ENCODE results near the gene FTO. TPM values are rescaled to one million over a fixed set of nuclear protein-coding genes. Genes with fewer than 3 reads are reported as not detected.

FTO gene
- total RNA-seq, 4 donors from 2014 or later, result 63.2 to 151 (median 105) TPM

DNA sequence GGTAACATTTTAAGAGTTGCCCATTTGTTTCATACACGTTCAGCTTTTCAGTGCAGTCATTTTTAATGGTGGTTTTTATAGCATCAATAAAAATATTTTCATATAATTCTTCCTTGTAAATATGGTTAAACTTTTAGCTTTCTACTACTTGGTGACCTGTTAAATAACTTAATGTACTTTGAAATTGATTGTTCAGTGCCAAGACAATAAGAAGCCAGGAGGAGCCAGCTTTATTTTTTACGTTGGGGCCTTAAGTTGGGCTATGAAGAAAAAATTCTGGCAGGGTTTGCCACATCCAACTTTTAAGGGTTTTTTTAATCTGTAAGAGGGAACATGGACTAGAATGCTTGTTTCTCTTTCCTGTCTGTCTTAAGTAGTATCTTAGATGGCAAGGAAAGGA, 284.2 kb downstream of the FTO start:
- Histone ChIP-seq H3K4me3 (no peak overlapping the region), H3K27me3 (no peaks in the 10 kb centered on the region), H3K36me3 (no peaks in the 10 kb centered on the region), H3K4me1 (peaks cover 0 to 10% of the 10 kb centered on the region in 2 donors), H3K9me3 (no peaks in the 10 kb centered on the region), H3K27ac (no peak overlapping the region)
- TF ChIP-seq, protein P1, sequence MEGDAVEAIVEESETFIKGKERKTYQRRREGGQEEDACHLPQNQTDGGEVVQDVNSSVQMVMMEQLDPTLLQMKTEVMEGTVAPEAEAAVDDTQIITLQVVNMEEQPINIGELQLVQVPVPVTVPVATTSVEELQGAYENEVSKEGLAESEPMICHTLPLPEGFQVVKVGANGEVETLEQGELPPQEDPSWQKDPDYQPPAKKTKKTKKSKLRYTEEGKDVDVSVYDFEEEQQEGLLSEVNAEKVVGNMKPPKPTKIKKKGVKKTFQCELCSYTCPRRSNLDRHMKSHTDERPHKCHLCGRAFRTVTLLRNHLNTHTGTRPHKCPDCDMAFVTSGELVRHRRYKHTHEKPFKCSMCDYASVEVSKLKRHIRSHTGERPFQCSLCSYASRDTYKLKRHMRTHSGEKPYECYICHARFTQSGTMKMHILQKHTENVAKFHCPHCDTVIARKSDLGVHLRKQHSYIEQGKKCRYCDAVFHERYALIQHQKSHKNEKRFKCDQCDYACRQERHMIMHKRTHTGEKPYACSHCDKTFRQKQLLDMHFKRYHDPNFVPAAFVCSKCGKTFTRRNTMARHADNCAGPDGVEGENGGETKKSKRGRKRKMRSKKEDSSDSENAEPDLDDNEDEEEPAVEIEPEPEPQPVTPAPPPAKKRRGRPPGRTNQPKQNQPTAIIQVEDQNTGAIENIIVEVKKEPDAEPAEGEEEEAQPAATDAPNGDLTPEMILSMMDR (IDR thresholded peaks at IDR 0.05), result no peak
- no peak for TF ChIP-seq POLR2A (IDR thresholded peaks at IDR 0.05)
- intact Hi-C loops (cut with DNase I; ENCODE audit: low total_unique reads), result no loop called here
- no peak for DNase-seq

DNA sequence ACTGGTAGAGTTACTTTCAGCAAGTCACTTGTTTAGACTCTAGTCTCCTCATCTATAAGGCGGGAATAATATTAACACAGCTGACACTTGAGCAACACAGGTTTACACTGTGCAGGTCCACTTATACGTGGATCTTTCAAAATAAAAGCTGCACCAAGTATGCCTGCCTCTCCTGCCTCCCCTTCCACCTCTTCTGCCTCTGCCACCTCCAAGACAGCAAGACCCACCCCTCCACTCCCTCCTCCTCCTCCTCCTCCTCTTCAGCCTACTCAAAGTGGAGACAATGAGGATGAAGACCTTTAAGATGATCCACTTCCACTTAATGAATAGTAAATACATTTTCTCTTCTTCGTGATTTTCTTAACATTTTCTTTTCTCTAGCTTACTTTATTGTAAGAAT, 285.6 kb downstream of the FTO start:
- no peak for DNase-seq
- H3K27me3 ChIP-seq, result no peaks in the 10 kb centered on the region
- H3K36me3 ChIP-seq, result no peaks in the 10 kb centered on the region
- intact Hi-C loops (cut with DNase I; ENCODE audit: low total_unique reads), result no loop called here
- H3K4me3 ChIP-seq, result no peak overlapping the region
- H3K9me3 ChIP-seq, result no peaks in the 10 kb centered on the region
- no peak for TF ChIP-seq POLR2A (IDR thresholded peaks at IDR 0.05)
- TF ChIP-seq, protein P1 (IDR thresholded peaks at IDR 0.05), result no peak
- H3K27ac ChIP-seq, result no peak overlapping the region
- H3K4me1 ChIP-seq, result peaks cover 0 to 10% of the 10 kb centered on the region in 2 donors

DNA sequence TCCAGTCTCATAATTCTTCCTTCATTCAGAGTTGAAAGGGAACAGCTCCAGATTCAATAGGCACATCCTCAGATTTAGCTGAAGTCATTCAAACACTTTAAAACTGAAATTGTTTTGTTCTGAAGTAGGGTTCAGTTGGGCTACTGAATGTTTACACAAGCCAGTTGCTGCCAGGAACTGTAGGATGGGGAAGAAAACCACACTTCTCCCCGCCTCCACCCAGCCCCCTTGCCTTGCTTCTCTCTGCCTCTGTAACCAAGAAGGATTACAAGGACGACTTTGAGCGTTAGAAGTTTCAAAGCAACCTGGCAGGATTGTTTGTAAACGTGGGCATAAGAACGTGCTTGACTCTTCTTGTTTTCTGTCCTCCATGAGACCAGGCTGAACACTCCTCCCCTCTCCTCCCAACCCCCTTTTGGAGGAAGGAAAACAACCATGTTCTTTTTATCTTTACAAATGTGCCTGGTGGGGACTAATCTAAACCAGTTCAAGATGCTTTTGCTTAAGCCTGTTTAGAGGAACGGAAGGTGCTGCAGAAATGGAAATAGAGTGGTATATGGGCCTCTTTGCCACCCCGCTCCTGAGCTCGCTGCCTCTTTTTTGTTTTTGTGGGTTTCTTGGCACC, 287.9 kb downstream of the FTO start:
- intact Hi-C loops (cut with DNase I; ENCODE audit: low total_unique reads), result no loop called here
- TF ChIP-seq, protein P1 (IDR thresholded peaks at IDR 0.05), result no peak
- TF ChIP-seq POLR2A (IDR thresholded peaks at IDR 0.05), result no peak
- Histone ChIP-seq H3K27me3 (no peaks in the 10 kb centered on the region), H3K27ac (no peak overlapping the region), H3K4me1 (peaks cover 0 to 10% of the 10 kb centered on the region in 2 donors), H3K4me3 (no peak overlapping the region), H3K9me3 (no peaks in the 10 kb centered on the region), H3K36me3 (no peaks in the 10 kb centered on the region)
- DNase-seq, result no peak

DNA sequence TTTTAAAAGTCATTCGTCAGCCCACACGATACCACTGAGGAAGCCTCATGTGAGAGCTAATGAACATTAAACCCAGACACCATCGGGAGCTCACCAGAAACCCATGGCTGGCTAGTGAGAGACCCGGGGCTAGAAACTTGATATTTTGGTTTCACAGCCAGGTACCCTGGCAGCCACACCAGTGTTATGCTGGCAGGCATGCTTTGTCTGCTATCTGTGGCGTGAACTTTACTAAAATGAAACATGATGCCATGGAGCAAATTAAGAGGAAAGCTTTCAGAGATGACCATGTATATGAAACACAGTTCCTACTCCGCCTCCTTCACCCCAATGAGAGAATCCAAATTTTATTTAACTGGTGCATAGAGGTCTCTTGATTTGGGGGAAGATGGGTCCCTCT, 291.4 kb downstream of the FTO start:
- Histone ChIP-seq H3K9me3 (no peaks in the 10 kb centered on the region), H3K4me3 (no peak overlapping the region), H3K4me1 (peaks cover 0 to 10% of the 10 kb centered on the region in 2 donors), H3K36me3 (no peaks in the 10 kb centered on the region), H3K27me3 (no peaks in the 10 kb centered on the region), H3K27ac (no peak overlapping the region)
- no peak for DNase-seq
- TF ChIP-seq, protein P1 (IDR thresholded peaks at IDR 0.05), result no peak
- no peak for TF ChIP-seq POLR2A (IDR thresholded peaks at IDR 0.05)
- intact Hi-C loops (cut with DNase I; ENCODE audit: low total_unique reads), result no loop called here

DNA sequence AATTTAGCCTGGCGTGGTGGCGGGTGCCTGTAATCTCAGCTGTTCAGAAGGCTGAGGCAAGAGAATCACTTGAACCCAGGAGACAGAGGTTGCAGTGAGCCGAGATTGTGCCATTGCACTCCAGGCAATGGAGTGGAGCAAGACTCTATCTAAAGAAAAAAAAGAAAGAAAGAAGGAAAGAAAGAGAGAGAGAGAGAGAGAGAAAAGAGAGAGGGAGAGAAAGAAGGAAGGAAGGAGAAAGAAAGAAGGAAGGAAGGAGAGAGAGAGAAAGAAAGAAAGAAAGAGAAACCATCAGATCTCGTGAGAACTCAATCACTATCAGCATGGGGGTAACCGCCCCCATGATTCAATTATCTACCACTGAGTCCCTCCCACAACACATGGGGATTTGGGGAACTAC, 293.0 kb downstream of the FTO start:
- peaks cover 0 to 3% of the 10 kb centered on the region in 2 donors for H3K4me1 ChIP-seq
- intact Hi-C loops (cut with DNase I; ENCODE audit: low total_unique reads), result no loop called here
- no peaks in the 10 kb centered on the region for H3K9me3 ChIP-seq
- TF ChIP-seq, protein P1 (IDR thresholded peaks at IDR 0.05), result no peak
- no peak for TF ChIP-seq POLR2A (IDR thresholded peaks at IDR 0.05)
- DNase-seq, result no peak
- H3K27me3 ChIP-seq, result no peaks in the 10 kb centered on the region
- H3K4me3 ChIP-seq, result no peak overlapping the region
- H3K36me3 ChIP-seq, result no peaks in the 10 kb centered on the region
- H3K27ac ChIP-seq, result no peak overlapping the region

Measured in uterus (tissue), 4 donors.